VCaP (cell line): ENCODE measurements around the gene USP46.
A peak's percentile ranks its signal among the peaks of the same experiment; 100 is the strongest.

Source experiments
- H3K27ac ChIP-seq: fragments of 450-650 bp; 2 replicates; pipeline ENCODE4 v1.5.1; 2017
- CTCF ChIP-seq: fragments of 450-650 bp; conservative IDR thresholded peaks from 2 replicates; pipeline ENCODE4 v1.5.1; 2017; ENCODE audit warnings: mild to moderate bottlenecking, moderate library complexity

The USP46 gene

DNA sequence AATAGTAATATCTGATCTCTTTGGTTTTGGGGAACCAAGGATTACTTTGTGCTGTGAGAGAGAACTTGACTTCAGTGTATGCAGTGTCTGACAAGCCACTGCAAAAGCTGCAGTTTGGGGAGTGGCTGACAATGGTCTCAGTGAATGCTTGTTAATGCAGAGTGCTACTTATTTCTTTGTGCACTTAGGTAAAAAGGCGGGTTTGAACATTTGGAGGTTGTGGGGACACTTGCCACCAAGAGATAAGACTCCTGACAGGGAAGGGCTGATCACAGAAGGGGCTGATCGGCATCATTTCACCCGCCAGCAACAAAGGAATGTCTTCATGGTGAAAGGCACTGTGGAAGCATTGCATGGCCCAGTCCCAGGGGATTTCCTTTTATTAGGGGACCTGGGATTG is 28.6 kb upstream of the USP46 start:
- no peak for TF ChIP-seq CTCF
- H3K27ac ChIP-seq, result no peak overlapping the region

DNA sequence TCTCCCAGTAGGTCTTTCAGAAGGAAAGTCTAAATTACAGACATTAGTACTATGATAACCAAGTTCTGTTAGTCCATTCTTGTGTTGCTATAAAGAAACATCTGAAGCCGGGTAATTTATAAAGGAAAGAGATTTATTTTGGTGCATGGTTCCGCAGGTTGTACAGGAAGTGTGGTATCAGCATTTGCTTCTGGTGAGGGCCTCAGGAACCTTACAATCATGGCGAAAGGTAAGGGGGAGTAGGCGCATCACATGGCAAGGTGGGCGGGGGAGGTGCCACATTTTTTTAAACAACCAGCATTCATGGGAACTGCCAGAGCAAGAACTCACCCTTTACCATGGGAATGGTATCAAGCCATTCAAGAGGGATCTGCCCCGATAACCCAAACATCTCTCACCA is 26.2 kb upstream of the USP46 start:
- no peak for TF ChIP-seq CTCF
- H3K27ac ChIP-seq, result no peak overlapping the region

DNA sequence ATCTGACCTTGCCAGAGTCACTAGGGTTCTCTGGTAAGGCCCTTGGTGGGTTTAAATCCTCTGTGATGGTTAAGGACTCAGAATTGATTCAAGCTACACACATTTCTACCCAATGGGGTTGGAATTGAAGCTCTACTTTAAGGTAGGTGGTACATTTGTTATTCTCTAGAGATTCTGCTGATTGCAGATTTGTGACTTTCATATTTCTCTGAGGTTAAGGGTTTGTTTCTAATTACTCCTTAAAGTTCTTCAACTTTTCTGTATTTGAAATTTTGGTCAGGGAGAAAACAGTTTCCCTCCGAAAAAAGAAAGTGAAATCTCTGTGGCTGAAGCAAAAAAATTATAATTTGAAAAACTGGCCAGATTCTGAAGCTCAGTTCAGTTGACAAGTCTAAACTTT is 25.8 kb upstream of the USP46 start:
- H3K27ac ChIP-seq, result no peak overlapping the region

DNA sequence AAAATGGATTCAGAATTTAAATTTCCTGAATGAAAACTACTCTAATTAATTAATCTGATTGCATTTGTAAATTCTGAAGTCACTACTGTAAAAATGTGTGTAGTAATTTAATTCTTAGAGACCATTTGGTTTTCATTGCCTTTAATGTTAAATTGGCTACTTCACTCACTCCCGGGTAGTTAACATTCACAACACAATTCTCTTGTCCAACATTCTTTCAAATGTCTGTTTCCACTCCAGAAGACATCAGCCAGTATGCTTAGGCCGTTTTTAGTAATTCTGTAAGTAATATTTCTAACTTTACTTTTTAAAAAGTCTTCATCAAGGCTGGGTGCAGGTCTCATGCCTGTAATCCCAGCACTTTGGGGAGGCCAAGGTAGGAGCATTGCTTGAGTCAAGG is 21.3 kb upstream of the USP46 start:
- H3K27ac ChIP-seq, result no peak overlapping the region

More for the DNA sequence above, 25.8 kb upstream of the USP46 start:
- TF ChIP-seq CTCF, result no peak

DNA sequence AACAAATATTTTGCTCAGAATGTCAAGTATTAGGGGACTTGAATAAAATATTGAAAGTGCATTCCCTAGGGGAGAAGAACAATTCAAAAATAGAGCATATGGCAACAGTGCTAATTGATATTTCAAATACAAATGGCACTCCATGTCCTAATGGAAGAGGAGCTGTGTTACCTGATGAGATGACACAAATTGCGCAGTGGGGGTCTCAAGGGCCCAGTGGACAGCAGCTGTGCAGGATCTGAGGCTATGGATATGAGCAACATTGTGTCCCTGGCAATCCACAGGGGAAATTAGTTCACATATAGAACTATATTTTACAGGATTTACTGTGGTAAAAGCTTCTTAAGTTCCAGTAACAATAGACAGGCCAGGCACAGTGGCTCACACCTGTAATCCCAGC is 17.4 kb upstream of the USP46 start:
- H3K27ac ChIP-seq, result no peak overlapping the region
- no peak for TF ChIP-seq CTCF

More for the DNA sequence above, 21.3 kb upstream of the USP46 start:
- no peak for TF ChIP-seq CTCF

- no peak overlapping the region for H3K27ac ChIP-seq
- TF ChIP-seq CTCF, result no peak
Observed at GRCh38 chr4:52675111-52675510, 16.0 kb upstream of the USP46 start.

DNA sequence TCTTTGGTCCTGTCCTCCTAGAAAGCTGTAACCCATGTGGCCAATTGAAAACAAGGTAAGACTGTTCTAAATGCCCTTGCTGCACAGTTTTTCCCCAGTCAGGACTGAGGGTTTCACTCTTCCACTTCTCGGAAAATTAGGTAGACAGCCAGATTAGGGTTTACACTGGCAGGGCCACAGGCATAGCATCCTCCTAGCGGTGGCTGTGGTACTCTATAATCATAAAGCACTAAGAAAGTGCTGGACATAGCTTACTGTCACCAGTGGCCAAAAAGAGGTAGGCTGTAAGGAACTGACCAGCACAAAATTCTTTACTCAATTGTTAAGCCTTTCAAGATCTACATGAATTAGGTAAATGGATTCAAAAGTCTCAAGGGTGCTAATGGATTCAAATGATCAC is 11.6 kb upstream of the USP46 start:
- no peak overlapping the region for H3K27ac ChIP-seq
- peak; percentile 40; the same call in 1 of the 2 replicates for TF ChIP-seq CTCF

DNA sequence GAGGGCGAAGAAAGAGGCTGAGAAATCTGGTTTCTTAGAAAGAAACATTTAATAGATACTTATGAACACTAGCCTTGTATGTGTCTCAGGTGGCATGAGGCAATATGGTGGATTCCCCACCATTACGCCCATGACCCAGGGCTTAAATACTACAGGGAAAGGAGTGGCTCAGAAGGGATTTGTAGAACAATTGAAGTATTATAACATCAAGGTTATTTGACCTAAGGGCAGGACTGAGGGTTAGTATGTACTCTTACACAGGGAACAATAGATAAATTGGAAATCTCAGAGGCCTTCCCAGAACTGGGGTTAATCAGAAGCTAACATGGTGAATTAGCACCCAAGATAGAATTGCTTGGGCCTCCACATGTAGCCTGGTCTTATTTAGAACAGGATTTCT is 11.0 kb upstream of the USP46 start:
- no peak for TF ChIP-seq CTCF
- H3K27ac ChIP-seq, result no peak overlapping the region
